Fibroblast of skin of left quadriceps (primary cell): ENCODE results near the gene HOXD4.

ENCODE experiments used
- DNase-seq, 2 experiments: peaks; one replicate each; pipeline ENCODE4 v3.0.0-alpha.2; 2013; ENCODE audit warnings: low read depth in 2 of 2

Gene HOXD4

DNA sequence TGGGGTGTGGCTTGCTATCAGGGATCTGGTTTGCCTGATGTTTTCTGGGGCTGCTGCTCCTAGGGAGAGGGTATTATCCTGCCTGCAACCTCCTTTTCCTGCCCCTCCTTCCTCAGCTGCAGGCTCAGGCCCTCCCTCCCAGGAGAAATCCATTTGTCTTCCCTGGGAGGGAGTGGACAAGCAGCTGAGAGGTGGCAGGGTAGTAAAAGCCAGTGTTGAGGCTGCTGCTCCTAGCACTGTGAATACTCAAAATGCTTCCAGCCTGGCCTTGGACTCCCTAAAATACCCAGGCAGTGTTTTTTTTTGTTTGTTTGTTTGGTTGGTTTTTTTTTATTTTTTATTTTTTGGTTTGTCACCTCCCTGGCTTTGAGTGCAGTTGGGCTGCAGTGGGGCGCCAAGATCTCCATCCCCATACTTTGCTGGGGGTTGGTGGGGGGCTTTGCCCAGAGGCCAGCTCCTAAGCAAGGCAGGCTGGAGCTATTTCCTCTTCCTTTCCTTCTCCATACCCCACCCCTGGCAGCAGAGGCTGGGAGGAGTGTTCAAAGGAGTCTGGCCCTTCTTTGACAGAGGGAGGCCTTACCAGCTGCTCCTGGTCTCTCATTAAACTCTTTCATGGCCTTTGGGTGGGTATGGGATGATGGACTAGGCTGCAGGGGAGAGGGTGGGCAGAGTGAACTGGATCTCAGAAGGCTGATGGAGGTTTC, 19.4 kb downstream of the HOXD4 start:
- DNase-seq = no peak

DNA sequence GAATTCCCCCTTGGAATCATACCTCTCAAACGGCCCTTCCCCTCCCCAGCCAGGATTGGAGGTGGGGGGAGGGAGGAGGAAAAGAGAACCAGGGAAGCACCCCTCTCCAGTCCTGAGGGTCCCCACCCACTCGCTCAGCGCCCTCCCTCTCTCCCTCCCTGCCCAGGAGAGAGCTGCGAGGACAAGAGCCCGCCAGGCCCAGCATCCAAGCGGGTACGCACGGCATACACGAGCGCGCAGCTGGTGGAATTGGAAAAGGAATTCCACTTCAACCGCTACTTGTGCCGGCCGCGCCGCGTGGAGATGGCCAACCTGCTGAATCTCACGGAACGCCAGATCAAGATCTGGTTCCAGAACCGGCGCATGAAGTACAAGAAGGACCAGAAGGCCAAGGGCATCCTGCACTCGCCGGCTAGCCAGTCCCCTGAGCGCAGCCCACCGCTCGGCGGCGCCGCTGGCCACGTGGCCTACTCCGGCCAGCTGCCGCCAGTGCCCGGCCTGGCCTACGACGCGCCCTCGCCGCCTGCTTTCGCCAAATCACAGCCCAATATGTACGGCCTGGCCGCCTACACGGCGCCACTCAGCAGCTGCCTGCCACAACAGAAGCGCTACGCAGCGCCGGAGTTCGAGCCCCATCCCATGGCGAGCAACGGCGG, 20.1 kb downstream of the HOXD4 start:
- no peak for DNase-seq

DNA sequence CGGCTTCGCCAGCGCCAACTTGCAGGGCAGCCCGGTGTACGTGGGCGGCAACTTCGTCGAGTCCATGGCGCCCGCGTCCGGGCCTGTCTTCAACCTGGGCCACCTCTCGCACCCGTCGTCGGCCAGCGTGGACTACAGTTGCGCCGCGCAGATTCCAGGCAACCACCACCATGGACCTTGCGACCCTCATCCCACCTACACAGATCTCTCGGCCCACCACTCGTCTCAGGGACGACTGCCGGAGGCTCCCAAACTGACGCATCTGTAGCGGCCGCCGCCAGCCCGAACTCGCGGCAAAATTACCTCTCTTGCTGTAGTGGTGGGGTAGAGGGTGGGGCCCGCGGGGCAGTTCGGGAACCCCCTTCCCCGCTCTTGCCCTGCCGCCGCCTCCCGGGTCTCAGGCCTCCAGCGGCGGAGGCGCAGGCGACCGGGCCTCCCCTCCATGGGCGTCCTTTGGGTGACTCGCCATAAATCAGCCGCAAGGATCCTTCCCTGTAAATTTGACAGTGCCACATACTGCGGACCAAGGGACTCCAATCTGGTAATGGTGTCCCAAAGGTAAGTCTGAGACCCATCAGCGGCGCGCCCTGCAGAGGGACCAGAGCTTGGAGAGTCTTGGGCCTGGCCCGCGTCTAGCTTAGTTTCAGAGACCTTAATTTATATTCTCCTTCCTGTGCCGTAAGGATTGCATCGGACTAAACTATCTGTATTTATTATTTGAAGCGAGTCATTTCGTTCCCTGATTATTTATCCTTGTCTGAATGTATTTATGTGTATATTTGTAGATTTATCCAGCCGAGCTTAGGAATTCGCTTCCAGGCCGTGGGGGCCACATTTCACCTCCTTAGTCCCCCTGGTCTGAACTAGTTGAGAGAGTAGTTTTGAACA, 20.9 kb downstream of the HOXD4 start:
- DNase-seq = no peak

DNA sequence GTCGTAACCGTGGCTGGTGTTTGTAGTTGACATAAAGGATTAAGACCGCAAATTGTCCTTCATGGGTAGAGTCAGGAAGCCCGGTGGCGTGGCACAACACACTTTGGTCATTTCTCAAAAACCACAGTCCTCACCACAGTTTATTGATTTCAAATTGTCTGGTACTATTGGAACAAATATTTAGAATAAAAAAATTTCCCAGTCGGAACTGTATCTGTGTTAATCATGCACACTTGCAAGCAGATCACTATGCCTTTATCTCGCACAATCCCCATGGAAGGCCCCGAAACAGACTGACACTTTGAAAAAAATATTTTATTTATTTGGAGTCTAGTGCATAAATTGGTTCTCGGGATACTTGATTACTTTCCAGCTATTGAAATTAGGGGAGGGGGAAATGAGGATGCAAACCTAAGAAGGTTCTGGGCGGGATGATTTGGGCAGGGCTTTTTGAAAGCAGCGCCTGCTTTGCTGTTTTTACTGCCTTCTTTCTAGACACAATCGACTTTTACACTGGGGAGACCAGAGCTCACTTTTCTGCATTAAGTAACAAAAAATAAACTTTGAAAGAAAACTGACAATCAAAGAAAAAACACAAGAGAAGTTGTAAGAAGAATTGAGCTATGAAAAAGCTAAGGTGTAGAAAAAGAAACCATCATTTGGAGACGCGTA, 21.7 kb downstream of the HOXD4 start:
- no peak for DNase-seq

DNA sequence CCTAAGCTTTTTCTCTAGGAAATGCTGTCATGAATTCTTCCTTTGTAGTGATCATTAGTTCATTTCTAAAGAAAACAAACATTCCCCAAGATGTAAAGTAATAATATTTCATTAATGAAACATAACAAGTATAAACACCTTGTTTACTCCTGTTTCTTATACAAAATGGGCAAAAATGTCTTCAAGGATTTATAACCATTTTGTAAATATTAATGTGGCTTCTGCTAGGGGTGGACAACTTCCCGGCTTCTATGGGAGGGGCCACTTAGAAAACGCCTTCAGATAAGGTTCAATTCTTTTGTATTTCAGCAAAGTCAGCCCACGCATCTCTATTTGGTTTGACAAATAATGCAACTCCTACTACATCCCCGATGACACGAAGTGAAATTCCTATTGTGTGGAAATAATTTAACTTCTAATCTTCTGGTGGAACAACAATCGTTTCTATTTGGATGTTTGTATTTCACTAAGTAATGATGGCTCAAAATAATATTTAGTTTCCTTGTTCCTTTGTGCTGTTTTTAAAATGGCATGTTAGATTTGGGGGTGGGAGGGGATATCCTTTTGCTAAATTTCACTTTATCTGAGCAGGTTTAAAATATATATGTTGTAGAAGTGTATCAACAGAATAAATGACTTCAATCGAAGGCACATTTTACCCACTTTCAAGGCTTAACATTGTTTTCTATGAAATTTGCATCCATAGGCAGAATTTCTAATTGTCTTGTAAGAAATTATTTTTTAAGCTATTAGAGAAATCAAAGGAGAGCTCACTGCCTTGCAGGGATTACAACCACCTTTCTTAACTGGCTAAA, 22.4 kb downstream of the HOXD4 start:
- no peak for DNase-seq

DNA sequence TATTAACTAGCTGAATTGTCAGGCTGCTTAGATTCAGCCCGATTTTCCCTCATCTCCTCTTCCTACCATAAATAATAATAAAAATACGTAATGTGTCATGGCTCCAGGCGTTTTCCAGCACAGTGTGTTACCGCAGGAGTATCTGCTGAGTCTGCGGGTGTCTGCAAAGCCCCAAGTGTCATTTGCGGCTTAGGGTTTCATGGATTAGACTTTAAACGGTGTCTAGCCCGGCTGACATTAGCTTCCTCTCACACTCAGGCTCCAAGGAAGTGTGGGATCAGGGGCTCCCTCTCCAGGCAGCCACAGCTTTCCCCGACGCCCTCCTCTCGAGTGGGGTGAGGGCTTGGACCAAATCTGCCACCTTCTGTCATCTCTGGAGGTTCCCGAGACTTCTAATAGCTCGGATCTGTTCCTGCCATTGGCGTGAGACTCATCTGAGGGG, 23.1 kb downstream of the HOXD4 start:
- no peak for DNase-seq

DNA sequence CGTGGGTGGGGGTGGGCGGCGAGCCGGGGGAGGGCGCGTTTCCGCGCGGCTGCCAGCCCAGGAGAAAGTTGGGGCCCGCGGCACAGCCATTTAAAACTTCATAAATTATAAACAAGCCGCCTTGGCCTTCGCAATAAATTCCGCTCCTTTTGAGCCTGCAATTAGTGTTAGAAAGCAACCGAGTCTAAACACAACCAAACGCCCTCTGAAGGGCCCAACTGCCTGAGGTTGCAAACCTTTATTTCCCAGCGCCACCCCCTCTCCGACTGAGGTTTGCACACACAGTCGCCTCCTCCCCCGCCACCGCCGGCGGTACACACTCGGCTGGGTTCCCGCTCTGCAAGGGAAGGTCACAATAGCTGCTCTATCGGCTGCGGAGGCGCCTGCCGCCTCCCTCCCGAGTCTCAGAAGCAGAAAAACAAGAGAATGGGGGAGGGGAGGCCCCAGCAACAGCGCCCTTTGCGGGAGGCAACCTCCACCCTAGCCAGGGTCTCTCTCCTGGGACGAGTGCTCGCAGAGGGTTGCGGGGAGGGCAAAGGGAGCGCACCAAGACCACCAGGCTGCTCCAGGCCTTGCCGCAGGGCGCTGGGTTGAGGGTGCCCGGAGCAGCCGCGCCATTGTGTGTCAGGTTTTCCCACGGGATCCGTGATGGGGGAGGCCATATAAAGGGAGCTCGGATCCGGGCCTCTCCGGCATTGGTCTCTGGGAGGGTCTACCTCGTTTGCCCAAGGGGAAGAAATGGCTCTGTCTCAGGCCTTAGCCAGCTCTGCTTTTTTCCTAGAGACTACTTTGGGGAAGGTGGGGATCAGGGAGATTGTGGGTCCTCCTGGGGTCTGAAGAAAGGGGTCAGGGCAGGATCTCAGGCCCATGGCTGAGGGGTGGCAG, 23.7 kb downstream of the HOXD4 start:
- DNase-seq = no peak

DNA sequence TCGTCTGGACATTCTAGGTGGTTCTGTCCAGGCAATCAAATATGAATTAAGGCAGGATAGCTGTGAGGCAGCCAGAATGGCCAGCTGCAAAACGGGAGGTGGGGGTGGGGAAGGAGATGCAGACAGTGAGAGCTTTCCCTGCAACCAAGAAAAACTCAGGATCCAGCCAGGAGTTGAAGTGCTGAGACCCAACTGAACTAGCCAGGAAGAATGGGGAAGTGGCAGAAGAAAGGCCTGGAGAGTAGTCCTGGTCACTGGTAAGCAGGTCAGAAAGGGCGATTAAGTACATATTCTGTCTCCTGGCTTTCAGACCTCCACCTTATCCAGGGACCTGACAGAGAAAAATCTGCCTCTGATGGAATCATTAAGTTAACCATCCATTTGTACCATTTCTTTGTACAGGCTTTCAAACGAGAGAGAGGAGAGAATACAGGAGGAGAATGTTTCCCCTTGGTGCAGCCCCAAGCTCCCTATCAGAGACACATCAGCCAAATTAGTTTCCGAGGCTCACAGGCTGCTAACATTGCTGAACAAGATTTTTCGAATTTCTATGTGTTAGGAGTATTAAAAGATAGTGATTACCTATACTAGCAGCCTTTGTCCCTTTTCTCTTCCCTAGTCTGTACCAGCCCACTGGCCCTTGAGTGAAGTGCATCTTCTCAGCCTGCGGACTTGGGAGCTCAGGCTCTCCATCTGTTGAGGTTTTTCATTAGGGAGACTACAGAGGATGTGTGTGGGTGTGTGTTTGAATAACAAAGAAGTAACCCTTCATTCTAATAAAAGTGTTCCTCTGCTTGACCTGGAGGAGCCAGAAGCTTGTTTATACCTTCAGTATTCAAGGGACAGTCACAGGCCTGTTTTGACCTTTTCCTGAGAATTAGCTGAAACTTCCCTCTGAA, 24.6 kb downstream of the HOXD4 start:
- DNase-seq = no peak

DNA sequence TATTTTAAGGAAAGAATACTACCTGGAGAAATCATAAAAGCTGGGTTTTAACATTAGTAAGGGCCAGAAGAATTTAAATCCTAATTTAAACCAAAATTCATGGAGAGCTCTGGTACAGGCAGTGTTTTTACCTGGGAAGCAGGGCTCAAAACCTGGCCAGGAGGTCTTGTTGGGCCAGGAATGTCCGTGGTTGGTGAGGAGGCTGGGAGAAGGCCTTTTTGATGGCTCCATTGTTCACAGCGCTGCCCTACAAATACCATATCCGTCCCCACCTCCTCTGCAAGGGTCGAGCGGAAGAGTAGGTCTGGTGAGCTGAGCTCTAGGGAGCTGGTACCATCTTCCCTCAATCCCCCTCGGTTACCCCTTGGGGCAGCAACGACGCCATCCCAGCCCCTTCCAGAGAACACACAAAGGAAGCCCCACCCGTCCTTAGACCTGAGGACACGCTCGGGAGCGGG, 26.3 kb downstream of the HOXD4 start:
- no peak for DNase-seq

DNA sequence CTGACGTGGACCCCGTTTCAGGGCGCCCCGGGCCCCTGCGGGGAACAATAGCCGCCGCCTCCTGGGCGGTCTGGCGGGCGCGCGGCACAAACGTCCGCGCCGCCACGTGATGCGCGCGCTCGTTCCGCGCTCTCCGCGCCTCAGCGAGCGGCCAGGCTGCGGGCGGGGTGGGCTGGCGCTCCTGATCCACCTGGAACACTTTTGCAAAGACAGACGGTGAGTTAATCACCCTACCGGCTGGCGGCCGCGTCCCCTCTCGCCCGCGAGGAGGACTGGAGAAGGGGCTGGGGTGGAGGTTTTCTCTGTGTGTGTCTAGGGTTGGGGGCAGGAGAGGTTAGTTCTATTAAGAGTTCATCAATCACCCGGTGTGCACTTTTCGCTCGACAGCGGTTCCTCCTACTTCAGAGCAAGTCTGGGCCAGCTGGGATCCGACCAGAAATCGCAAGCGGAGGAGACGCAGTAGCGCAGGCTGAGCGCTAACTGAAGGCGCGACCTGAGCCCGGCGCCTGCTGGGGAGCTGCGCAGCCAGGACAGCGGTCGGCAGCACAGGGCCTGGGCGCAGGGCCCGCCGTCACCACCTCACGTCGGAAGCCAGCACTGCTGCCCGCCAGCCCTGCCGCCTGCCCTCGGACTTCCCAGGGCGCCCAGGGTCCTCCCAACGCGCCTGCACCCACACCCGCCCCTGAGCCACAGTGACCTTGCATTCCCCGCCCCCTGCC, 26.8 kb downstream of the HOXD4 start:
- DNase-seq = no peak

DNA sequence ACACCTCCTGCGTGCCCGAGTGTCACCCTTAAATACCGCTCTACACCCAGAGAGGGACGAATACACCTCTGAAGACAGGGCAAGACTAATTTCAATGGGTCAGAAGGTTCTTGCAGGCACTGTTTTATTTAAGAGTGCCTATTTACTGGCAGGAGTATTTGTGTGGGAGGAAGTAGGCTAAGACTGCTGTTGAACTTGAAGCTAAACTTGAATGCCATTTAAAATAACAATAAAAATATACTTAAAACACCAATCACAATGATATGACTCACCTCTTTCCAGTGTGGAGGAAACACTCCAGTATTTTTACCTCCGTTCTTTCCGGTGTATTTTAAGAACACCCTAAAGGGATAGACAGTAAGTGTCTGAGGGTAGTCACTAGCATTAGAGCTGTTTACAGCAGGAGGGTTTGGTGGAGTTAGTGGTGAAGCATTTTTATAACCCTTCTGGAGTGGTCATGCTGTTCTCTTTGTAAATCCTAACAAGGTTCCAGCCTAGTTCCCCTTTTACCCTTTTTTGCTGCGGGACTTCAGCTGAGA, 27.5 kb downstream of the HOXD4 start:
- no peak for DNase-seq

DNA sequence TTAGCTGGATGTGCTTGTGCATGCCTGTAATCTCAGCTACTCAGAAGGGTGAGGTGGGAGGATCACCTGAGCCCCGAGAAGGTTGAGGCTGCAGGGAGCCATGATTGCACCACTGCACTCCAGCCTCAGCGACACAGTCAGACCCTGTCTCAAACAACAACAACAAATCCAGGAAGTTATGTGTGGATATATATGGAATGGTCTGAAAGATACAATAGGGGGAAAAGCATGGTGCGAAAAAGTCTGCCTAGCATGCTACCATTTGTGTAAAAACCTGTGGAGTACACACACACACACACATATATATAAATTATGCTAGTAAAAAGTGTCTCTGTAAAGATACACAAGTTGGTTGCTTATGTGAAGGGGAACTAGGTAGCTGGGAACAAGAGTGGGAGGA, 30.2 kb downstream of the HOXD4 start:
- DNase-seq = no peak

DNA sequence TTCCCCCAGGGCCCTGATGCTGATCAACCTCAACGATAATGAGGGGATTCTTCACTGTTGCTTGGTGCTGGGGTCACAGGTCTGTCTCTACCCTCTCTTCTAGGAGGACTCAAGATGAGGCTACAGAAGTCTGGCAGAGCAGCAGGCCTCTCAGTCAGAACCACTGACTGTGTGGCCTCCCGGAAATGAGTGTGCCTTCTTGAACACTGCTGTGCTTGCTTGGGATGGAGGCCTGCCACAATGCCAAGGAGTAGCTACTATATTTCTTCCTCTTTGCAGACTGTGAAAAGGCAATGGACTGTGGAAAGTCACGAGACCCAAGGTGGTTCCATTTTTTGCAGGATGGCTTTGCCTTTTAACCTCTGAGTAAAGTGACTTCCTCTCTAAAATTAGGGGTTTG, 31.3 kb downstream of the HOXD4 start:
- no peak for DNase-seq

DNA sequence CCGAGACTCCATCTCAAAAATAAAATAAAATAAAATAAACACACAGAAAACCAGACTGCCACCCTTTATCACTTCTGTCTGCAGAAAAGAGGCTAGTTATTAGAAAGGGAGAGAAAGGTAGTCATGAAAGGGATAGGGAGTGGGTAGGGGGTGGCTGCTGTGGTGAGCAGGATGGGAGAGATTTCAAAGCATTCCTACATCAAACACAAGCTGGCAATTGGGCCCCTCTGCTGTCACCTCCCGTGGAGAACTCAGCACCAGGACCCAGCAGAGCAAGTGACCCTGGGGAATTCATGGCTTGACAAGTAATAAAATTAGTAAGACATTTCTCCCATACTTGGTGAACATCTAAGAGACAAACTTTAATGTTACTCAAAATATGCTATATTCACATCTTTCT, 33.4 kb downstream of the HOXD4 start:
- DNase-seq = no peak

DNA sequence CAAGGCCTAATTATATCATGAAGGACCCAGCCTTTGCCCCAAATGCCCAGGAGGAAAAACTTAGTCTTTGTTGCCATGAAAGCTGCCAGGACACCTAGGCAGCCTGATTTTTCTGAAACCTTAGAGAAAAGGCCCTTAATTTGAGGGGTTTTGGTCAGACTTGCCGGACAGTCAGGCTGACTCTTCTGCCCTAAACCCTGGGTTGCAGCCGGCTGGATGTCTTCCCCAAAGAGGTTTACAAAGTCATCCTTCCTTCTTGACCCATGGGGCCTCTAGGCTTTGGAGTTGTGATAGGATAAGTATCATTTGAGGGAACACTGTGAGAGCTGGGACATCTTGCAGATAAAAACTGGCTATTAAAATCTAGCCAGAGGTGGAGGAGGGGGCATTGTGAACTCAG, 34.7 kb downstream of the HOXD4 start:
- no peak for DNase-seq

DNA sequence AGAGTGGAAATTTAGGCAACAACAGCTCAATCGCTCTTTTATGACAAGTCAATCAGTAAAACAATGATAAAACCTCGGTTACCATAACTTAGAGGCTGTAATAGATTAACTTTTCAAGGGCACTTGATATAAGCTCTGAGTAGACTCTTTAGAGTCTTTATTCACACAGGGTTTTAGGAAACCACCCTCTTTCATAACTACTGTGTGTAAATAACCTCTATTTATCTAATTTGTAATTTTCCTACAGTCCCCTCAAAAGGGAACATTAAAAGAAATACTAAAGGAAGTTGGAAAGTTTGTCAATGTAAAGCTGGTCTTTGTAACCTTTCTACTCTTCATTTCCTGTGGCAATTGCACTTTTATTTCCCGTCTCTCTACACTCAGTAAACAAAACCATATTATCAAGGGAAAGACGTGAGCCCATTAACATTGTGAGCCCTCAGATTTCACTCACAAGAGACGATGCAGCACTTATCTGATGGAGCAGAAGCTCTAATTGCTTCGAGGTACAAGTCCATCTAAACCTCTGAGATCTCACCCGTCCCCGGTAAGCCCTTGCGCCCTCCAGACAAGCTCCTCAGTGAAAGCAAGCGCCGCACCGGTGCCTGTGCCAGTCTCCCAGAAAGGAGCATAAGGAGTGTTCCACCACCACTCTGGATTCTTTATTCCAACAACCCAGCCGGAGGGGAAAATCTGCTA, 36.0 kb downstream of the HOXD4 start:
- no peak for DNase-seq
